GM23338 (cell line): ENCODE results near the gene ZBTB7A. TPM values are rescaled to one million over a fixed set of nuclear protein-coding genes. Genes with fewer than 3 reads are reported as not detected.

Experiments used
- ATAC-seq: fragments of 200-7000 bp; cut with Tn5 transposase; 3 replicates; pipeline ENCODE4 v1.9.1; 2020
- DNase-seq: peaks from one replicate; pipeline ENCODE4 v3.0.0-alpha.2; 2015; ENCODE audit warnings: low spot score
- H2AFZ ChIP-seq: fragments of 200-600 bp; sonication (generic); 2 replicates; pipeline ENCODE4 v1.8.0; 2016; ENCODE audit warnings: antibody characterized with exemption, mild to moderate bottlenecking, moderate library complexity
- H3F3A ChIP-seq: fragments of 200-600 bp; sonication (generic); replicated peaks from 2 replicates; pipeline ENCODE4 v1.8.0; 2017; ENCODE audit warnings: antibody characterized with exemption, mixed run types, low read depth
- H3K27ac ChIP-seq: fragments of 200-600 bp; sonication (generic); 2 replicates; pipeline ENCODE4 v1.6.1; 2016; ENCODE audit warnings: low read depth
- H3K27me3 ChIP-seq: fragments of 200-600 bp; sonication (generic); 2 replicates; pipeline ENCODE4 v1.8.0; 2016; ENCODE audit warnings: mild to moderate bottlenecking, mixed run types, moderate library complexity; ENCODE audit not compliant: insufficient read depth
- H3K36me3 ChIP-seq: fragments of 200-600 bp; sonication (generic); 2 replicates; pipeline ENCODE4 v1.8.0; 2016; ENCODE audit warnings: mild to moderate bottlenecking; ENCODE audit not compliant: insufficient read depth
- H3K4me1 ChIP-seq: fragments of 200-600 bp; sonication (generic); 2 replicates; pipeline ENCODE4 v1.8.0; 2016; ENCODE audit warnings: mild to moderate bottlenecking, moderate library complexity; ENCODE audit not compliant: insufficient read depth
- H3K4me2 ChIP-seq: fragments of 200-600 bp; sonication (generic); 2 replicates; pipeline ENCODE4 v1.7.1; 2017; ENCODE audit warnings: mixed run types
- H3K4me3 ChIP-seq: fragments of 200-600 bp; sonication (generic); 2 replicates; pipeline ENCODE4 v1.6.1; 2016; ENCODE audit warnings: mixed run types
- H3K79me2 ChIP-seq: fragments of 200-600 bp; sonication (generic); replicated peaks from 2 replicates; pipeline ENCODE4 v1.8.0; 2017; ENCODE audit warnings: mild to moderate bottlenecking; ENCODE audit not compliant: insufficient read depth
- H3K9me2 ChIP-seq: fragments of 200-600 bp; sonication (generic); 2 replicates; pipeline ENCODE4 v1.8.0; 2017; ENCODE audit not compliant: insufficient read depth
- H4K20me1 ChIP-seq: fragments of 200-600 bp; sonication (generic); replicated peaks from 2 replicates; pipeline ENCODE4 v1.8.0; 2017; ENCODE audit warnings: mild to moderate bottlenecking; ENCODE audit not compliant: insufficient read depth
- H3K27ac Mint-ChIP-seq: 2 replicates; pipeline ENCODE4 v1.8.0; 2020; ENCODE audit warnings: inconsistent platforms, mild to moderate bottlenecking, moderate library complexity, mixed read lengths
- H3K27me3 Mint-ChIP-seq: 3 replicates; pipeline ENCODE4 v1.8.0; 2022; ENCODE audit warnings: low read depth, mild to moderate bottlenecking, moderate library complexity, mixed read lengths, inconsistent platforms; ENCODE audit not compliant: insufficient read depth, poor library complexity
- H3K36me3 Mint-ChIP-seq: 3 replicates; pipeline ENCODE4 v1.8.0; 2021; ENCODE audit warnings: low read depth, mild to moderate bottlenecking, inconsistent platforms, moderate library complexity, mixed read lengths
- H3K4me1 Mint-ChIP-seq: 3 replicates; pipeline ENCODE4 v1.8.0; 2020; ENCODE audit warnings: mild to moderate bottlenecking, inconsistent platforms, mixed read lengths
- H3K4me3 Mint-ChIP-seq: 3 replicates; pipeline ENCODE4 v1.8.0; 2021; ENCODE audit warnings: moderate library complexity, mild to moderate bottlenecking, inconsistent platforms, mixed read lengths
- H3K9me3 Mint-ChIP-seq: 3 replicates; pipeline ENCODE4 v1.8.0; 2020; ENCODE audit warnings: moderate library complexity, mild to moderate bottlenecking, inconsistent platforms, mixed read lengths
- CREB1 ChIP-seq: fragments of 250-450 bp; sonication (Bioruptor Pico); IDR thresholded peaks from 2 replicates; pipeline ENCODE4 v1.5.0; 2020; ENCODE audit warnings: low read depth, mild to moderate bottlenecking, moderate library complexity
- CTCF ChIP-seq, 2 experiments: fragments of 200-600 bp in 1 of 2; sonication (generic) in 1 of 2; conservative IDR thresholded peaks; 2 replicates each; pipeline versions ENCODE4 v1.5.1 to v1.6.1; 2016 to 2017; ENCODE audit warnings: antibody characterized with exemption in 2 of 2, low read depth in 2 of 2, mild to moderate bottlenecking in 2 of 2, moderate library complexity in 1 of 2
- EZH2 ChIP-seq: fragments of 200-600 bp; sonication (generic); IDR thresholded peaks from one replicate; pipeline ENCODE4 v1.8.0; 2017; ENCODE audit warnings: antibody characterized with exemption, mild to moderate bottlenecking, low read depth; ENCODE audit not compliant: unreplicated experiment
- EZH2phosphoT487 ChIP-seq: fragments of 200-600 bp; sonication (generic); IDR thresholded peaks from one replicate; pipeline ENCODE4 v1.8.1; 2018; ENCODE audit warnings: antibody characterized with exemption; ENCODE audit not compliant: unreplicated experiment
- JUNB ChIP-seq: IDR thresholded peaks from one replicate; pipeline ENCODE4 v1.6.1; 2016; ENCODE audit warnings: antibody characterized with exemption; ENCODE audit not compliant: unreplicated experiment
- NANOG ChIP-seq: IDR thresholded peaks from 2 replicates; pipeline ENCODE4 v1.6.1; 2016; ENCODE audit warnings: antibody characterized with exemption, borderline replicate concordance
- POLR2AphosphoS5 ChIP-seq: IDR thresholded peaks from 2 replicates; pipeline ENCODE4 v1.6.1; 2016; ENCODE audit warnings: antibody characterized with exemption, low read depth
- STAT1 ChIP-seq: IDR thresholded peaks from one replicate; pipeline ENCODE4 v1.6.1; 2016; ENCODE audit warnings: antibody characterized with exemption; ENCODE audit not compliant: unreplicated experiment
- ZNF114 ChIP-seq: fragments of 250-450 bp; sonication (Bioruptor Pico); IDR thresholded peaks from 2 replicates; pipeline ENCODE4 v1.5.0; 2020; ENCODE audit warnings: mild to moderate bottlenecking, moderate library complexity
- ZNF331 ChIP-seq: fragments of 250-450 bp; sonication (Bioruptor Pico); IDR thresholded peaks from 2 replicates; pipeline ENCODE4 v1.5.0; 2020; ENCODE audit warnings: low read depth, mild to moderate bottlenecking, moderate library complexity
- ZNF462 ChIP-seq: fragments of 250-450 bp; sonication (Bioruptor Pico); IDR thresholded peaks from 2 replicates; pipeline ENCODE4 v1.5.0; 2020; ENCODE audit warnings: mild to moderate bottlenecking, moderate library complexity
- polyA plus RNA-seq: library from polyadenylated mRNA; unstranded; fragments of >200 nt; fragmentation: Nextera tagmentation; extraction: Ambion mirVana; gene quantifications from 2 replicates; pipeline ENCODE4 v1.2.1, GENCODE V29; 2016
- total RNA-seq: library from RNA; depleted of rRNA; stranded (reverse); fragments of >200 nt; shearing (Covaris generic); gene quantifications from 2 replicates; pipeline ENCODE4 v1.2.3, GENCODE V29; 2014
- TF ChIP-seq, protein P1 (sequence below): IDR thresholded peaks from one replicate; pipeline ENCODE4 v1.6.1; 2018; ENCODE audit warnings: antibody characterized with exemption; ENCODE audit not compliant: unreplicated experiment
- TF ChIP-seq, protein P2 (sequence below): IDR thresholded peaks from 2 replicates; pipeline ENCODE4 v1.6.1; 2016; ENCODE audit warnings: antibody characterized with exemption

The ZBTB7A gene
- total and polyA plus RNA-seq, 2 experiments from 2014 or later: 9.5 to 35.0 TPM

DNA sequence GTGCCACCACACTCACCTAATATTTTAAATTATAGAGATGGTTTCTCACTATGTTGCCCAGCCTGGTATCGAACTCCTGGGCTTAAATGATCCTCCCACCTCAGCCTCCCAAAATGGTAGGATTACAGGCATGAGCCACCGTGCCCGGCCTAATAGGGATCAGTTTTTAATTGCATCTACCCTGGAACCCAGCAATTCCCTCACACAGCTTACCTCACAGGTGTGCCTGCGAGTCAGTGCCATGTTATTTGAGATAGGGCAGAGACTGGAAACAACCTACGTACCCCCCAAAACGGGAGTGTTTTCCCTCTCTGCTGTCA lies 42.9 kb upstream of the ZBTB7A start:
- no peak overlapping the region for H3K4me3 ChIP-seq
- Mint-ChIP-seq H3K27ac (no peak overlapping the region), H3K36me3 (peaks cover 89% of the 10 kb centered on the region), H3K27me3 (peaks cover 13% of the 10 kb centered on the region), H3K4me1 (no peaks in the 10 kb centered on the region), H3K4me3 (no peak overlapping the region), H3K9me3 (no peaks in the 10 kb centered on the region; the same call in 2 of the 3 replicates)
- no peaks in the 10 kb centered on the region for H3K27me3 ChIP-seq
- DNase-seq: no peak
- no peak overlapping the region for H2AFZ ChIP-seq
- TF ChIP-seq NANOG: no peak
- no peak for TF ChIP-seq ZNF114
- no peak for TF ChIP-seq ZNF462 (CRISPR knock-in tag)
- TF ChIP-seq STAT1: no peak
- TF ChIP-seq, protein P1, sequence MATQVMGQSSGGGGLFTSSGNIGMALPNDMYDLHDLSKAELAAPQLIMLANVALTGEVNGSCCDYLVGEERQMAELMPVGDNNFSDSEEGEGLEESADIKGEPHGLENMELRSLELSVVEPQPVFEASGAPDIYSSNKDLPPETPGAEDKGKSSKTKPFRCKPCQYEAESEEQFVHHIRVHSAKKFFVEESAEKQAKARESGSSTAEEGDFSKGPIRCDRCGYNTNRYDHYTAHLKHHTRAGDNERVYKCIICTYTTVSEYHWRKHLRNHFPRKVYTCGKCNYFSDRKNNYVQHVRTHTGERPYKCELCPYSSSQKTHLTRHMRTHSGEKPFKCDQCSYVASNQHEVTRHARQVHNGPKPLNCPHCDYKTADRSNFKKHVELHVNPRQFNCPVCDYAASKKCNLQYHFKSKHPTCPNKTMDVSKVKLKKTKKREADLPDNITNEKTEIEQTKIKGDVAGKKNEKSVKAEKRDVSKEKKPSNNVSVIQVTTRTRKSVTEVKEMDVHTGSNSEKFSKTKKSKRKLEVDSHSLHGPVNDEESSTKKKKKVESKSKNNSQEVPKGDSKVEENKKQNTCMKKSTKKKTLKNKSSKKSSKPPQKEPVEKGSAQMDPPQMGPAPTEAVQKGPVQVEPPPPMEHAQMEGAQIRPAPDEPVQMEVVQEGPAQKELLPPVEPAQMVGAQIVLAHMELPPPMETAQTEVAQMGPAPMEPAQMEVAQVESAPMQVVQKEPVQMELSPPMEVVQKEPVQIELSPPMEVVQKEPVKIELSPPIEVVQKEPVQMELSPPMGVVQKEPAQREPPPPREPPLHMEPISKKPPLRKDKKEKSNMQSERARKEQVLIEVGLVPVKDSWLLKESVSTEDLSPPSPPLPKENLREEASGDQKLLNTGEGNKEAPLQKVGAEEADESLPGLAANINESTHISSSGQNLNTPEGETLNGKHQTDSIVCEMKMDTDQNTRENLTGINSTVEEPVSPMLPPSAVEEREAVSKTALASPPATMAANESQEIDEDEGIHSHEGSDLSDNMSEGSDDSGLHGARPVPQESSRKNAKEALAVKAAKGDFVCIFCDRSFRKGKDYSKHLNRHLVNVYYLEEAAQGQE: no peak
- TF ChIP-seq EZH2: no peak
- no peak for TF ChIP-seq CREB1
- no peak for TF ChIP-seq ZNF331 (CRISPR knock-in tag)
- TF ChIP-seq, protein P2, sequence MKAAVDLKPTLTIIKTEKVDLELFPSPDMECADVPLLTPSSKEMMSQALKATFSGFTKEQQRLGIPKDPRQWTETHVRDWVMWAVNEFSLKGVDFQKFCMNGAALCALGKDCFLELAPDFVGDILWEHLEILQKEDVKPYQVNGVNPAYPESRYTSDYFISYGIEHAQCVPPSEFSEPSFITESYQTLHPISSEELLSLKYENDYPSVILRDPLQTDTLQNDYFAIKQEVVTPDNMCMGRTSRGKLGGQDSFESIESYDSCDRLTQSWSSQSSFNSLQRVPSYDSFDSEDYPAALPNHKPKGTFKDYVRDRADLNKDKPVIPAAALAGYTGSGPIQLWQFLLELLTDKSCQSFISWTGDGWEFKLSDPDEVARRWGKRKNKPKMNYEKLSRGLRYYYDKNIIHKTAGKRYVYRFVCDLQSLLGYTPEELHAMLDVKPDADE: no peak
- no peak for TF ChIP-seq POLR2AphosphoS5
- no peak for TF ChIP-seq CTCF (conservative IDR thresholded peaks at IDR 0.05; ENCODE audit: low read depth in 2 of 2)
- TF ChIP-seq JUNB: no peak
- no peak for TF ChIP-seq EZH2phosphoT487
- H3K79me2 ChIP-seq: no peaks in the 10 kb centered on the region
- H3K36me3 ChIP-seq: peaks cover 20% of the 10 kb centered on the region; the same call in 1 of the 2 replicates
- no peak overlapping the region for H3K4me2 ChIP-seq
- no peaks in the 10 kb centered on the region for H3K4me1 ChIP-seq
- peaks cover 11% of the 10 kb centered on the region for H4K20me1 ChIP-seq
- no peak for ATAC-seq
- H3K27ac ChIP-seq: no peak overlapping the region
- 0 out of 2 replicates have a peak, but pooled peaks cover 4% of the 10 kb centered on the region for H3F3A ChIP-seq
- no peaks in the 10 kb centered on the region for H3K9me2 ChIP-seq
